ENCODE measurements around the gene UVSSA.

GRCh38 chr4:1381944-1382541 lies 35.0 kb downstream of the UVSSA start:
- TF ChIP-seq CTCF (IDR thresholded peaks at IDR 0.05) (no peak), POLR2A (IDR thresholded peaks at IDR 0.05) (no peak), EP300 (IDR thresholded peaks at IDR 0.05) (no peak)

Data from ovary (tissue), 3 donors.